HL-60 (cell line): Measurements from ENCODE around the gene NHSL2.
A peak's percentile ranks its signal among the peaks of the same experiment; 100 is the strongest.
"Not testable (repeated sequence)": the region's sequence is repeated elsewhere in the genome, so short reads cannot be mapped to it uniquely, and the experiment has no call there.

ENCODE experiments used
- DNase-seq, 2 experiments: peaks; one replicate each; pipeline ENCODE4 v3.0.0-alpha.2; 2010 to 2020; ENCODE audit warnings: low read depth in 1 of 2, low spot score in 1 of 2
- H3K27ac ChIP-seq: fragments of 250-450 bp; sonication (Bioruptor Pico); replicated peaks from 2 replicates; pipeline ENCODE4 v1.5.1; 2020; ENCODE audit warnings: mild to moderate bottlenecking, moderate library complexity
- H3K27me3 ChIP-seq: fragments of 250-450 bp; sonication (Bioruptor Pico); 2 replicates; pipeline ENCODE4 v1.5.1; 2021; ENCODE audit warnings: mild to moderate bottlenecking, moderate library complexity; ENCODE audit not compliant: insufficient read depth, poor library complexity, severe bottlenecking
- H3K4me3 ChIP-seq: replicated peaks from 2 replicates; pipeline ENCODE4 v1.5.1; 2011; ENCODE audit warnings: mild to moderate bottlenecking, control low read depth, low read length; ENCODE audit not compliant: insufficient read depth
- GABPA ChIP-seq: IDR thresholded peaks from 2 replicates; pipeline ENCODE4 v1.6.1; 2012; ENCODE audit warnings: low read depth
- POLR2AphosphoS5 ChIP-seq: IDR thresholded peaks from 2 replicates; pipeline ENCODE4 v1.6.1; 2012; ENCODE audit warnings: low read depth
- SPI1 ChIP-seq: IDR thresholded peaks from 2 replicates; pipeline ENCODE4 v1.6.1; 2012; ENCODE audit warnings: low read depth, mild to moderate bottlenecking, borderline replicate concordance
- TF ChIP-seq, protein P1 (sequence below): IDR thresholded peaks from one replicate; pipeline ENCODE4 v1.5.1; 2011; ENCODE audit warnings: low read length, control low read depth, inconsistent platforms; ENCODE audit not compliant: insufficient read depth
- TF ChIP-seq, protein P2 (sequence below): IDR thresholded peaks from 2 replicates; pipeline ENCODE4 v1.6.1; 2012; ENCODE audit warnings: low read depth; ENCODE audit not compliant: insufficient replicate concordance

Gene NHSL2

DNA sequence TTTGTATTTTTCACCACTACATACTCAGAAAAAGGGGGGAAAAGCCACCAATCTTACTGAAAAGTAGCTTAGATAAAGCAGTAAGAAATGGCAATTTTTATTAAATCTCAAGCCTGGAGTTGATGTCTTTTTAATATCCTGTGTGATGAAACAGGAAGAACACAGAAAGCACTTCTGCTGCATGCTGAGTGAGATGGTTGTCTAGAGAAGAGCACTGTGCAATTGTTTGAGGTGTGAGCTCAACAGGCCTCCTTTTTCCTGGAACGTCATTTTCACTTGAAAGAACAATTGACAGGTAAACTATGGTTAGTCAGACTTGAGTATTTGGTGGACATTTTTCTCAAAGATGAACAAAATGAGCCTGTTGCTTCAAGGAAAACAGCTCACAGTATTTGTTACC lies 147.2 kb downstream of the NHSL2 start:
- no peak overlapping the region for H3K4me3 ChIP-seq
- TF ChIP-seq SPI1 (no peak; the same call in 1 of the 2 replicates), GABPA (no peak), POLR2AphosphoS5 (no peak)
- TF ChIP-seq, protein P1, sequence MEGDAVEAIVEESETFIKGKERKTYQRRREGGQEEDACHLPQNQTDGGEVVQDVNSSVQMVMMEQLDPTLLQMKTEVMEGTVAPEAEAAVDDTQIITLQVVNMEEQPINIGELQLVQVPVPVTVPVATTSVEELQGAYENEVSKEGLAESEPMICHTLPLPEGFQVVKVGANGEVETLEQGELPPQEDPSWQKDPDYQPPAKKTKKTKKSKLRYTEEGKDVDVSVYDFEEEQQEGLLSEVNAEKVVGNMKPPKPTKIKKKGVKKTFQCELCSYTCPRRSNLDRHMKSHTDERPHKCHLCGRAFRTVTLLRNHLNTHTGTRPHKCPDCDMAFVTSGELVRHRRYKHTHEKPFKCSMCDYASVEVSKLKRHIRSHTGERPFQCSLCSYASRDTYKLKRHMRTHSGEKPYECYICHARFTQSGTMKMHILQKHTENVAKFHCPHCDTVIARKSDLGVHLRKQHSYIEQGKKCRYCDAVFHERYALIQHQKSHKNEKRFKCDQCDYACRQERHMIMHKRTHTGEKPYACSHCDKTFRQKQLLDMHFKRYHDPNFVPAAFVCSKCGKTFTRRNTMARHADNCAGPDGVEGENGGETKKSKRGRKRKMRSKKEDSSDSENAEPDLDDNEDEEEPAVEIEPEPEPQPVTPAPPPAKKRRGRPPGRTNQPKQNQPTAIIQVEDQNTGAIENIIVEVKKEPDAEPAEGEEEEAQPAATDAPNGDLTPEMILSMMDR = no peak
- TF ChIP-seq, protein P2, sequence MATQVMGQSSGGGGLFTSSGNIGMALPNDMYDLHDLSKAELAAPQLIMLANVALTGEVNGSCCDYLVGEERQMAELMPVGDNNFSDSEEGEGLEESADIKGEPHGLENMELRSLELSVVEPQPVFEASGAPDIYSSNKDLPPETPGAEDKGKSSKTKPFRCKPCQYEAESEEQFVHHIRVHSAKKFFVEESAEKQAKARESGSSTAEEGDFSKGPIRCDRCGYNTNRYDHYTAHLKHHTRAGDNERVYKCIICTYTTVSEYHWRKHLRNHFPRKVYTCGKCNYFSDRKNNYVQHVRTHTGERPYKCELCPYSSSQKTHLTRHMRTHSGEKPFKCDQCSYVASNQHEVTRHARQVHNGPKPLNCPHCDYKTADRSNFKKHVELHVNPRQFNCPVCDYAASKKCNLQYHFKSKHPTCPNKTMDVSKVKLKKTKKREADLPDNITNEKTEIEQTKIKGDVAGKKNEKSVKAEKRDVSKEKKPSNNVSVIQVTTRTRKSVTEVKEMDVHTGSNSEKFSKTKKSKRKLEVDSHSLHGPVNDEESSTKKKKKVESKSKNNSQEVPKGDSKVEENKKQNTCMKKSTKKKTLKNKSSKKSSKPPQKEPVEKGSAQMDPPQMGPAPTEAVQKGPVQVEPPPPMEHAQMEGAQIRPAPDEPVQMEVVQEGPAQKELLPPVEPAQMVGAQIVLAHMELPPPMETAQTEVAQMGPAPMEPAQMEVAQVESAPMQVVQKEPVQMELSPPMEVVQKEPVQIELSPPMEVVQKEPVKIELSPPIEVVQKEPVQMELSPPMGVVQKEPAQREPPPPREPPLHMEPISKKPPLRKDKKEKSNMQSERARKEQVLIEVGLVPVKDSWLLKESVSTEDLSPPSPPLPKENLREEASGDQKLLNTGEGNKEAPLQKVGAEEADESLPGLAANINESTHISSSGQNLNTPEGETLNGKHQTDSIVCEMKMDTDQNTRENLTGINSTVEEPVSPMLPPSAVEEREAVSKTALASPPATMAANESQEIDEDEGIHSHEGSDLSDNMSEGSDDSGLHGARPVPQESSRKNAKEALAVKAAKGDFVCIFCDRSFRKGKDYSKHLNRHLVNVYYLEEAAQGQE = no peak
- peak in 1 of 2 experiments; percentile 30 for DNase-seq
- peak overlapping the region; percentile 54 for H3K27ac ChIP-seq
- H3K27me3 ChIP-seq = no peaks in the 10 kb centered on the region

GRCh38 chrX:72058346-72058745 lies 147.7 kb downstream of the NHSL2 start:
- peak overlapping the region; percentile 54 for H3K27ac ChIP-seq
- H3K4me3 ChIP-seq, H3K27me3 ChIP-seq, DNase-seq: not testable (repeated sequence)

DNA sequence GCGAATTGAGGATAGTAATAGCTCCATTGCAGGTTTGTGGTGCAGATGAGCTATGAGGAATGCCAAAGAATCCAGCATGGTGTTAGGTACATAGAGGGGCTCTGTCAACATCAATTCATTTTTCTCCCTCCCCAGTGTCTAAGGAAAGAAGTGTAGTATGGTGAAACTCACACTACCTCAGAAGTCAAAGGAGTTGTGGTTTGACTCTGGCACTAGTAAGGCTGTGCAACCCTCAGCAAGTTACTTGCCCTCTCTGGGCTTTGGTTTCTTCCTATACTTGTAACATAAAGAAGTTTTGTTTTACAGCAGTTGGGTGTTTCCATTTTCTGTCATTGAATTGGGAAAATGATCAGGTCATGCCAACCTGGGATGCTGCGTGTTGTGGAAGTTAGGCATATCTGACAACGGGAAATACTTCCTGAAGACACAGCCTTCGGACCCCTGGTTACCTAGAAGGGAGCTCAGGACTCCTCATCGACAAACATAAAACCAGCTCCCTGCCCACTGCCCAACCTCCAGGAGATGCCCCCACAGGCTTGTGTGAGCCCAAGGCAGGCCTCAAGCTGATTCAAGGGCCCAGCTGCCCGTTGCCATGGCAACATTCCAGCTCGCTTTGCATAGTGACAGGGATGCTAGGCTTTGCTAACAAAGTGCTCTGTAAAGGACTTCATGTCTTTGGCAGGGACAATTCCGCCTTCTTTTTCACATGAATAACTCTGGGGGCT lies 149.7 kb downstream of the NHSL2 start:
- TF ChIP-seq SPI1 (no peak), GABPA (no peak), POLR2AphosphoS5 (no peak)
- TF ChIP-seq, protein P1 = no peak
- TF ChIP-seq, protein P2 = no peak
- no peak for DNase-seq
- H3K27me3 ChIP-seq = no peaks in the 10 kb centered on the region
- no peak overlapping the region for H3K27ac ChIP-seq
- H3K4me3 ChIP-seq = no peak overlapping the region

- Histone ChIP-seq H3K27me3 (no peaks in the 10 kb centered on the region), H3K4me3 (no peak overlapping the region), H3K27ac (no peak overlapping the region)
- TF ChIP-seq POLR2AphosphoS5 (no peak), SPI1 (no peak), GABPA (no peak)
- TF ChIP-seq, protein P1 = no peak
- TF ChIP-seq, protein P2 = no peak
- no peak for DNase-seq
Observed at GRCh38 chrX:72060921-72061490, 150.4 kb downstream of the NHSL2 start.
